Gastrocnemius medialis (tissue), 4 donors: Measurements from ENCODE around the gene NPAS3.

ENCODE experiments used
- POLR2A ChIP-seq, 2 donors: fragments of 450-650 bp; IDR thresholded peaks; one replicate each; pipeline ENCODE4 v1.6.1; 2017; ENCODE audit warnings: antibody characterized with exemption in 2 of 2, mild to moderate bottlenecking in 2 of 2, moderate library complexity in 2 of 2
- TF ChIP-seq, protein P1 (sequence below), 5 experiments: fragments of 450-650 bp in 3 of 5; fragments of 200-600 bp in 2 of 5; sonication (generic) in 2 of 5; IDR thresholded peaks in 4 of 5; conservative IDR thresholded peaks in 1 of 5; 1 replicate in 4 of 5; 2 replicates in 1 of 5; pipeline ENCODE4 v1.5.1; 2016 to 2019; ENCODE audit warnings: antibody characterized with exemption in 5 of 5, mild to moderate bottlenecking in 3 of 5, moderate library complexity in 3 of 5

- TF ChIP-seq, protein P1, sequence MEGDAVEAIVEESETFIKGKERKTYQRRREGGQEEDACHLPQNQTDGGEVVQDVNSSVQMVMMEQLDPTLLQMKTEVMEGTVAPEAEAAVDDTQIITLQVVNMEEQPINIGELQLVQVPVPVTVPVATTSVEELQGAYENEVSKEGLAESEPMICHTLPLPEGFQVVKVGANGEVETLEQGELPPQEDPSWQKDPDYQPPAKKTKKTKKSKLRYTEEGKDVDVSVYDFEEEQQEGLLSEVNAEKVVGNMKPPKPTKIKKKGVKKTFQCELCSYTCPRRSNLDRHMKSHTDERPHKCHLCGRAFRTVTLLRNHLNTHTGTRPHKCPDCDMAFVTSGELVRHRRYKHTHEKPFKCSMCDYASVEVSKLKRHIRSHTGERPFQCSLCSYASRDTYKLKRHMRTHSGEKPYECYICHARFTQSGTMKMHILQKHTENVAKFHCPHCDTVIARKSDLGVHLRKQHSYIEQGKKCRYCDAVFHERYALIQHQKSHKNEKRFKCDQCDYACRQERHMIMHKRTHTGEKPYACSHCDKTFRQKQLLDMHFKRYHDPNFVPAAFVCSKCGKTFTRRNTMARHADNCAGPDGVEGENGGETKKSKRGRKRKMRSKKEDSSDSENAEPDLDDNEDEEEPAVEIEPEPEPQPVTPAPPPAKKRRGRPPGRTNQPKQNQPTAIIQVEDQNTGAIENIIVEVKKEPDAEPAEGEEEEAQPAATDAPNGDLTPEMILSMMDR (IDR thresholded peaks at IDR 0.05 in 4 of 5, conservative IDR thresholded peaks at IDR 0.05 in 1 of 5): no peak
- TF ChIP-seq POLR2A (IDR thresholded peaks at IDR 0.05): no peak
Observed at GRCh38 chr14:33740531-33740930, 801.9 kb downstream of the NPAS3 start.
